CD14-positive monocyte (primary cell): ENCODE data around the gene UBA1. TPM values are rescaled to one million over a fixed set of nuclear protein-coding genes. Genes with fewer than 3 reads are reported as not detected.
A peak's percentile ranks its signal among the peaks of the same experiment; 100 is the strongest.

Experiments
- DNase-seq, 3 donors: peaks; one replicate each; pipeline ENCODE4 v3.0.0-alpha.2; 2011 to 2022
- H2AFZ ChIP-seq: 2 replicates; pipeline ENCODE4 v1.6.0; 2012; ENCODE audit warnings: mild to moderate bottlenecking, low read depth, low read length, inconsistent platforms; ENCODE audit not compliant: insufficient read depth, poor library complexity, severe bottlenecking
- H3K27ac ChIP-seq, 2 donors: 1 replicate in 1 of 2; 2 replicates in 1 of 2; pipeline ENCODE4 v1.5.1; 2012 to 2013; ENCODE audit warnings: low read length in 2 of 2, control low read depth in 1 of 2, inconsistent platforms in 1 of 2, low read depth in 1 of 2, mild to moderate bottlenecking in 1 of 2
- H3K27me3 ChIP-seq, 2 donors: one replicate each; pipeline versions ENCODE4 v1.6.0 to v1.6.1; 2011 to 2013; ENCODE audit warnings: low read length in 2 of 2; ENCODE audit not compliant: control insufficient read depth in 2 of 2, insufficient read depth in 2 of 2
- H3K36me3 ChIP-seq, 2 donors: replicated peaks in 1 of 2; 1 replicate in 1 of 2; 2 replicates in 1 of 2; pipeline versions ENCODE4 v1.5.1 to v1.6.1; 2012 to 2013; ENCODE audit warnings: low read length in 2 of 2, control low read depth in 1 of 2, inconsistent platforms in 1 of 2, mild to moderate bottlenecking in 1 of 2; ENCODE audit not compliant: insufficient read depth in 2 of 2, control insufficient read depth in 1 of 2
- H3K4me1 ChIP-seq, 2 donors: 1 replicate in 1 of 2; 2 replicates in 1 of 2; pipeline versions ENCODE4 v1.5.1 to v1.6.1; 2012 to 2013; ENCODE audit warnings: low read length in 2 of 2, control low read depth in 1 of 2, inconsistent platforms in 1 of 2, mild to moderate bottlenecking in 1 of 2, moderate library complexity in 1 of 2; ENCODE audit not compliant: insufficient read depth in 2 of 2, control insufficient read depth in 1 of 2
- H3K4me2 ChIP-seq: replicated peaks from 2 replicates; pipeline ENCODE3; 2012; ENCODE audit warnings: low read length, moderate library complexity, mild to moderate bottlenecking; ENCODE audit not compliant: poor library complexity, severe bottlenecking; ENCODE audit errors: extremely low read depth
- H3K4me3 ChIP-seq, 3 experiments: fragments of 200-600 bp in 1 of 3; sonication (generic) in 1 of 3; replicated peaks in 1 of 3; 1 replicate in 2 of 3; 2 replicates in 1 of 3; pipeline ENCODE4 v1.5.1; 2011 to 2013; ENCODE audit warnings: low read length in 3 of 3, mild to moderate bottlenecking in 3 of 3, control low read depth in 2 of 3, low read depth in 2 of 3, inconsistent platforms in 1 of 3, moderate library complexity in 1 of 3
- H3K79me2 ChIP-seq: 2 replicates; pipeline ENCODE4 v1.6.0; 2012; ENCODE audit warnings: mild to moderate bottlenecking, control low read depth, inconsistent platforms, low read length, moderate library complexity; ENCODE audit not compliant: insufficient read depth
- H3K9ac ChIP-seq: 2 replicates; pipeline ENCODE4 v1.6.0; 2017; ENCODE audit warnings: low read length, mild to moderate bottlenecking; ENCODE audit not compliant: insufficient read depth, poor library complexity, severe bottlenecking
- H3K9me3 ChIP-seq, 2 donors: replicated peaks in 1 of 2; 1 replicate in 1 of 2; 2 replicates in 1 of 2; pipeline versions ENCODE4 v1.5.1 to v1.6.1; 2012 to 2013; ENCODE audit warnings: low read length in 2 of 2, control low read depth in 1 of 2; ENCODE audit not compliant: control insufficient read depth in 1 of 2, insufficient read depth in 1 of 2
- H4K20me1 ChIP-seq: 2 replicates; pipeline ENCODE4 v1.6.0; 2012; ENCODE audit warnings: mild to moderate bottlenecking, low read length, control low read depth, moderate library complexity; ENCODE audit not compliant: insufficient read depth
- H3K27ac Mint-ChIP-seq, 7 donors: one replicate each; pipeline ENCODE4 v1.8.0; 2020; ENCODE audit warnings: mild to moderate bottlenecking in 7 of 7, mixed read lengths in 7 of 7, moderate library complexity in 6 of 7, inconsistent platforms in 2 of 7
- H3K27me3 Mint-ChIP-seq, 3 donors: one replicate each; pipeline ENCODE4 v1.8.0; 2021 to 2022; ENCODE audit warnings: low read depth in 3 of 3, mild to moderate bottlenecking in 3 of 3, mixed read lengths in 3 of 3, moderate library complexity in 3 of 3, inconsistent platforms in 1 of 3
- H3K36me3 Mint-ChIP-seq, 2 donors: one replicate each; pipeline ENCODE4 v1.8.0; 2020; ENCODE audit warnings: mixed read lengths in 2 of 2, inconsistent platforms in 1 of 2, mild to moderate bottlenecking in 1 of 2
- H3K4me1 Mint-ChIP-seq: one replicate; pipeline ENCODE4 v1.8.0; 2020; ENCODE audit warnings: mild to moderate bottlenecking, mixed read lengths
- H3K4me3 Mint-ChIP-seq, 2 donors: one replicate each; pipeline ENCODE4 v1.8.0; 2020; ENCODE audit warnings: mild to moderate bottlenecking in 2 of 2, mixed read lengths in 2 of 2, moderate library complexity in 1 of 2
- H3K9me3 Mint-ChIP-seq, 7 donors: one replicate each; pipeline ENCODE4 v1.8.0; 2020 to 2022; ENCODE audit warnings: mixed read lengths in 7 of 7, mild to moderate bottlenecking in 6 of 7, moderate library complexity in 6 of 7, inconsistent platforms in 2 of 7
- WGBS: methylation state at CpG from one replicate; pipeline ENCODE4 v1.1.5; 2013; ENCODE audit warnings: missing lambda C conversion rate; ENCODE audit not compliant: insufficient coverage; 5-methylcytosine and 5-hydroxymethylcytosine counted together
- intact Hi-C, 2 donors: fragments of 100-400 bp; cut with micrococcal nuclease; formaldehyde crosslinking; loops; one replicate each; pipeline versions ENCODE4 v1.15.0 to v1.15.1; 2023
- polyA plus RNA-seq, 3 donors: library from polyadenylated mRNA; depleted of rRNA in 1 of 3; unstranded in 2 of 3; stranded (reverse) in 1 of 3; fragments of 300-500 nt in 2 of 3; fragments of >200 nt in 1 of 3; fragmentation: Illumina TruSeq in 2 of 3; gene quantifications; 1 replicate in 2 of 3; 2 replicates in 1 of 3; pipeline ENCODE4 v1.2.3, GENCODE V29; 2012 to 2021
- TF ChIP-seq, protein P1 (sequence below): fragments of 200-600 bp; IDR thresholded peaks from one replicate; pipeline ENCODE4 v1.8.0; 2022; ENCODE audit warnings: antibody characterized with exemption, mild to moderate bottlenecking

Gene UBA1
- polyA plus RNA-seq, 3 donors, result 125 to 157 (median 150) TPM

DNA sequence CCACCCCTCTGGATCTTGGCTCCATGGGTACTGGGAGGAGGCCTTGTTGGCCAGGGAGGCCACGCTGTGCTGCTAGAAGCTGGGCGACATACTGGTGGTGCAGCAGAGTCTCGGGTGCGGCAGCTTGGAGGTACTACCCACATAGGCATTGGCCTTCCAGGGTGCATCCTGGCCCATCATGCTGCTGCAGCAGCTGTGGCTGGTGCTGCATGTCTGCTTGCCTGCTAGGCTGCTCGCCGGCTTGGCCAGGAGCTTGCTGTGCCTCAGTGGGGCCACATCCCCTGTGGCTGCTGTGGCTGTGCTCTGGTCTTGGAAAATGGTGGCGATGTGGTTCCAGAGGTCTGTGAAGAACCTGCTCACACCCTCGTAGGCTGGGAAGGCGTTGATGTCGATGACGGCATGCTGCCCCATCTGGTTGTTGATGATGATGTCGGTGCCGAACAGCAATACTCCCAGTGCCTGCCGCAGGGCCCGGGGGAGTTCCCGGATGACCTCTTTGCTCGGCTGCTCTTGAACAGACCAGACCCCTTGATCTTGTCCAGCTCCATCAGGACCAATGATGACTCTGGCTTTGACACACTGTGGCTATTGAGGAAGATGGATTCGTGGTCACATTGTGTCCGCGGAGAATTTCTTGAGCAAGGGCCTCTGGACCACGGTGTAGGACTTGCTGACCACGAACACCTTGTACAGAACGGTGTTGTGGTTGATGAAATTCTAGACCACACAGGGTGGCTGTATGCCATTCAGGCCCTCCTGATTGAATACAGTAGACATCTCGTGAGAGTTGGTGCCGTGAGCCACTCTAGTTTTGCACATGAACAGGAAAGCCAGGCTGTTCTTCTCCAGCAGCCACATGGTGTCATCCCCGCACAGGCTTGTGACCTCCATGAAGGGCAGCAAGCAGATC lies 36.8 kb upstream of the UBA1 start:
- H2AFZ ChIP-seq, result no peak overlapping the region
- peaks cover 91% of the 10 kb centered on the region for H3K79me2 ChIP-seq
- Mint-ChIP-seq H3K4me3 (no peak overlapping the region), H3K9me3 (peaks cover 0 to 15% (median 4%) of the 10 kb centered on the region in 7 donors), H3K36me3 (peaks cover 14 to 47% of the 10 kb centered on the region in 2 donors), H3K27me3 (peaks cover 0 to 37% (median 1%) of the 10 kb centered on the region in 3 donors), H3K27ac (peak overlapping the region in 3 of 7 donors; percentile 23 to 63 (median 59)), H3K4me1 (no peaks in the 10 kb centered on the region)
- 96% methylated on average over 13 of the region's 26 CpGs for WGBS
- no peaks in the 10 kb centered on the region for H3K9me3 ChIP-seq
- no peaks in the 10 kb centered on the region for H3K27me3 ChIP-seq
- H4K20me1 ChIP-seq, result peaks cover 52% of the 10 kb centered on the region
- no peak overlapping the region for H3K4me2 ChIP-seq
- H3K27ac ChIP-seq, result no peak overlapping the region
- no peak overlapping the region for H3K4me3 ChIP-seq
- intact Hi-C loops, result no loop called here
- H3K9ac ChIP-seq, result no peak overlapping the region
- no peak for DNase-seq
- H3K36me3 ChIP-seq, result peaks cover 13 to 35% of the 10 kb centered on the region in 2 donors
- no peaks in the 10 kb centered on the region for H3K4me1 ChIP-seq
- TF ChIP-seq, protein P1, sequence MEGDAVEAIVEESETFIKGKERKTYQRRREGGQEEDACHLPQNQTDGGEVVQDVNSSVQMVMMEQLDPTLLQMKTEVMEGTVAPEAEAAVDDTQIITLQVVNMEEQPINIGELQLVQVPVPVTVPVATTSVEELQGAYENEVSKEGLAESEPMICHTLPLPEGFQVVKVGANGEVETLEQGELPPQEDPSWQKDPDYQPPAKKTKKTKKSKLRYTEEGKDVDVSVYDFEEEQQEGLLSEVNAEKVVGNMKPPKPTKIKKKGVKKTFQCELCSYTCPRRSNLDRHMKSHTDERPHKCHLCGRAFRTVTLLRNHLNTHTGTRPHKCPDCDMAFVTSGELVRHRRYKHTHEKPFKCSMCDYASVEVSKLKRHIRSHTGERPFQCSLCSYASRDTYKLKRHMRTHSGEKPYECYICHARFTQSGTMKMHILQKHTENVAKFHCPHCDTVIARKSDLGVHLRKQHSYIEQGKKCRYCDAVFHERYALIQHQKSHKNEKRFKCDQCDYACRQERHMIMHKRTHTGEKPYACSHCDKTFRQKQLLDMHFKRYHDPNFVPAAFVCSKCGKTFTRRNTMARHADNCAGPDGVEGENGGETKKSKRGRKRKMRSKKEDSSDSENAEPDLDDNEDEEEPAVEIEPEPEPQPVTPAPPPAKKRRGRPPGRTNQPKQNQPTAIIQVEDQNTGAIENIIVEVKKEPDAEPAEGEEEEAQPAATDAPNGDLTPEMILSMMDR, result no peak

DNA sequence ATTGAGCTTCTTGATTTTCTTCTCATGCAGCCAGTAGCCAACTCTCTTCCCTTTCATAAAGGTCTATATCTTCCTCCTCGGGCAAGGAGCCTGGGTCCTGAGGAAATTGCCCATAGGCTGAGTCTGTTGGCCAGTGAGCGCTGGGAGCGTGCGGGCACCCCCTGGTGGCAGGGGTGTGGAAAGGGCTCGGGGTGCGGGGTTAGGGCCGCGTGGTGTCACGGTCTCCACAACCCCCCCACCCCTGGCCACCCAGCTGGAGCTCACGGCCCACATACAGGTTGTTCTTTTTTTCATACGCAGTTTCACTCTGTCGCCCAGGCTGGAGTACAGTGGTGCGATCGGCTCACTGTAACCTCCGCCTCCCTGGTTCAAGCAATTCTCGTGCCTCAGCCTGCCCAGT lies 35.5 kb upstream of the UBA1 start:
- Histone ChIP-seq H3K4me2 (no peak overlapping the region), H4K20me1 (peaks cover 46% of the 10 kb centered on the region), H3K36me3 (peaks cover 13 to 30% of the 10 kb centered on the region in 2 donors), H3K27ac (no peak overlapping the region), H3K4me1 (no peaks in the 10 kb centered on the region), H3K9ac (no peak overlapping the region), H2AFZ (no peak overlapping the region), H3K4me3 (no peak overlapping the region), H3K27me3 (no peaks in the 10 kb centered on the region), H3K79me2 (peaks cover 90% of the 10 kb centered on the region), H3K9me3 (no peaks in the 10 kb centered on the region)
- no peaks in the 10 kb centered on the region for H3K4me1 Mint-ChIP-seq
- H3K9me3 Mint-ChIP-seq, result peaks cover 0 to 15% (median 6%) of the 10 kb centered on the region in 7 donors
- WGBS, result 96% methylated on average over 7 of the region's 16 CpGs
- H3K4me3 Mint-ChIP-seq, result no peak overlapping the region
- TF ChIP-seq, protein P1, result no peak
- peaks cover 0 to 46% (median 1%) of the 10 kb centered on the region in 3 donors for H3K27me3 Mint-ChIP-seq
- peaks cover 16 to 39% of the 10 kb centered on the region in 2 donors for H3K36me3 Mint-ChIP-seq
- DNase-seq, result no peak
- intact Hi-C loops, result no loop called here
- H3K27ac Mint-ChIP-seq, result peak overlapping the region in 2 of 7 donors; percentile 26 to 59
